Psoas muscle (tissue), 8 donors: ENCODE results near the gene GYS1. TPM values are rescaled to one million over a fixed set of nuclear protein-coding genes. Genes with fewer than 3 reads are reported as not detected.

Experiments used
- ATAC-seq, 4 donors: fragments of 200-7000 bp; cut with Tn5 transposase; one replicate each; pipeline ENCODE4 v1.9.1; 2020; ENCODE audit warnings: moderate library complexity in 3 of 4, mild to moderate bottlenecking in 2 of 4
- DNase-seq, 2 donors: peaks; one replicate each; pipeline ENCODE4 v3.0.0-alpha.2; 2020
- H3K27ac ChIP-seq: fragments of 200-600 bp; one replicate; pipeline ENCODE4 v1.8.0; 2022
- H3K27me3 ChIP-seq, 3 donors: fragments of 200-600 bp in 1 of 3; one replicate each; pipeline versions ENCODE4 v1.6.1 to v1.8.0; 2013 to 2022; ENCODE audit warnings: low read length in 2 of 3, mild to moderate bottlenecking in 2 of 3, moderate library complexity in 1 of 3; ENCODE audit not compliant: insufficient read depth in 3 of 3
- H3K36me3 ChIP-seq, 2 donors: fragments of 200-600 bp in 1 of 2; one replicate each; pipeline versions ENCODE4 v1.6.1 to v1.8.0; 2013 to 2022; ENCODE audit warnings: low read depth in 1 of 2, mild to moderate bottlenecking in 1 of 2, moderate library complexity in 1 of 2; ENCODE audit not compliant: insufficient read depth in 1 of 2
- H3K4me1 ChIP-seq: fragments of 200-600 bp; one replicate; pipeline ENCODE4 v1.8.0; 2022
- H3K4me3 ChIP-seq: fragments of 200-600 bp; one replicate; pipeline ENCODE4 v1.8.0; 2022; ENCODE audit warnings: mild to moderate bottlenecking
- H3K9me3 ChIP-seq: fragments of 200-600 bp; one replicate; pipeline ENCODE4 v1.8.0; 2022
- CTCF ChIP-seq: fragments of 200-600 bp; IDR thresholded peaks from one replicate; pipeline ENCODE4 v1.8.0; 2022; ENCODE audit warnings: antibody characterized with exemption
- WGBS, 3 donors: extraction: QIAGEN DNeasy Blood & Tissue Kit; methylation state at CpG; one replicate each; pipeline versions ENCODE4 v1.1.6 to v1.1.7; 2013; 5-methylcytosine and 5-hydroxymethylcytosine counted together
- intact Hi-C, 2 donors: fragments of 100-400 bp; cut with DNase I; formaldehyde crosslinking; loops; one replicate each; pipeline versions ENCODE4 v1.11.0 to v1.14.2; 2022
- polyA plus RNA-seq, 3 donors: library from polyadenylated mRNA; stranded (reverse); fragments of 200-250 nt; gene quantifications; one replicate each; pipeline ENCODE4 v1.2.3, GENCODE V29; 2013
- total RNA-seq, 4 donors: library from RNA; stranded (reverse); fragmentation: NEBNext Ultra II Directional in 2 of 4; extraction: Animal tissue kit (Norgen Biotek cat#: 25700) in 2 of 4; gene quantifications; one replicate each; pipeline versions ENCODE4 v1.2.1 to v1.2.4, GENCODE V29; 2021 to 2023
- donor health status: healthy with polysubstance abuse.
- donor health status: DM: no; HTN: no; CAD: no; lungs with moderate emphysema.
- donor health status: Bipolar disorder and iron deficiency.
- donor health status: healthy.
- donor health status: DM: yes; HTN: yes; CAD: no.
- donor health status: DM: no; HTN: no; CAD: no.
- donor health status: DM: no; HTN: no; CAD: no.
- donor health status: DM: yes; HTN: yes; CAD: no.

The GYS1 gene
- total and polyA plus RNA-seq, 7 donors, result 30.9 to 331 (median 147) TPM

- H3K36me3 ChIP-seq, result peaks cover 0 to 14% of the 10 kb centered on the region in 2 donors
- H3K27ac ChIP-seq, result peak overlapping the region; percentile 88
- H3K9me3 ChIP-seq, result no peaks in the 10 kb centered on the region
- DNase-seq (no peak), ATAC-seq (no peak)
- TF ChIP-seq CTCF, result no peak
- no peaks in the 10 kb centered on the region for H3K27me3 ChIP-seq
- peak overlapping the region; percentile 98 for H3K4me3 ChIP-seq
- 53 to 58% (median 54%) methylated on average over 16 of the region's 16 CpGs for WGBS, 3 donors
- H3K4me1 ChIP-seq, result peaks cover 15% of the 10 kb centered on the region
- intact Hi-C loops, result no loop called here
Measured at GRCh38 chr19:48955308-48955958, 37.7 kb downstream of the GYS1 start.

GRCh38 chr19:48954595-48955307 lies 38.4 kb downstream of the GYS1 start, which contains the start of gene BAX:
BAX (plus strand) TSS chr19:48954875; CDS start chr19:48954929, 54 bp downstream.
- peaks cover 15% of the 10 kb centered on the region for H3K4me1 ChIP-seq
- H3K27ac ChIP-seq, result peak within 1 kb of the TSS; percentile 88
- no peaks in the 10 kb centered on the region for H3K9me3 ChIP-seq
- H3K36me3 ChIP-seq, result peaks cover 0 to 14% of the 10 kb centered on the region in 2 donors
- DNase-seq (peak; percentile 97 to 99), ATAC-seq (peak; percentile 91 to 94 (median 92))
- H3K27me3 ChIP-seq, result no peaks in the 10 kb centered on the region
- intact Hi-C loops, result loop anchor here in 1 of 2 donors (5.0 kb wide), 1 partner anchor 47 kb away; no protein-coding TSS in a partner anchor
- 0 to 1% (median 0%) methylated on average over 62 to 71 of the region's 71 CpGs for WGBS, 3 donors
- no peak for TF ChIP-seq CTCF
- peak within 1 kb of the TSS; percentile 98 for H3K4me3 ChIP-seq

GRCh38 chr19:48953990-48954594 lies 39.0 kb downstream of the GYS1 start:
- peaks cover 15% of the 10 kb centered on the region for H3K4me1 ChIP-seq
- peak overlapping the region; percentile 98 for H3K4me3 ChIP-seq
- H3K9me3 ChIP-seq, result no peaks in the 10 kb centered on the region
- 49 to 59% (median 55%) methylated on average over 11 of the region's 11 CpGs for WGBS, 3 donors
- DNase-seq (no peak), ATAC-seq (peak in 2 of 4 donors; percentile 0 to 19)
- peak overlapping the region; percentile 88 for H3K27ac ChIP-seq
- intact Hi-C loops, result loop anchor here in 1 of 2 donors (5.0 kb wide), 1 partner anchor 47 kb away; no protein-coding TSS in a partner anchor
- TF ChIP-seq CTCF, result no peak
- peaks cover 0 to 14% of the 10 kb centered on the region in 2 donors for H3K36me3 ChIP-seq
- no peaks in the 10 kb centered on the region for H3K27me3 ChIP-seq

- H3K9me3 ChIP-seq, result no peaks in the 10 kb centered on the region
- no peaks in the 10 kb centered on the region for H3K27me3 ChIP-seq
- TF ChIP-seq CTCF, result no peak
- ATAC-seq, result no peak
- intact Hi-C loops, result loop anchor here in 1 of 2 donors (5.0 kb wide), 1 partner anchor 46 kb away; no protein-coding TSS in a partner anchor
- DNase-seq, result no peak
- peaks cover 0 to 14% of the 10 kb centered on the region in 2 donors for H3K36me3 ChIP-seq
- H3K27ac ChIP-seq, result no peak overlapping the region
- no peak overlapping the region for H3K4me3 ChIP-seq
- WGBS, 3 donors, result 68 to 81% (median 75%) methylated on average over 4 of the region's 4 CpGs
- peaks cover 15% of the 10 kb centered on the region for H3K4me1 ChIP-seq
Measured at GRCh38 chr19:48953141-48953540, 40.0 kb downstream of the GYS1 start.
